Measurements from ENCODE around the gene CD34.

CD34 gene

DNA sequence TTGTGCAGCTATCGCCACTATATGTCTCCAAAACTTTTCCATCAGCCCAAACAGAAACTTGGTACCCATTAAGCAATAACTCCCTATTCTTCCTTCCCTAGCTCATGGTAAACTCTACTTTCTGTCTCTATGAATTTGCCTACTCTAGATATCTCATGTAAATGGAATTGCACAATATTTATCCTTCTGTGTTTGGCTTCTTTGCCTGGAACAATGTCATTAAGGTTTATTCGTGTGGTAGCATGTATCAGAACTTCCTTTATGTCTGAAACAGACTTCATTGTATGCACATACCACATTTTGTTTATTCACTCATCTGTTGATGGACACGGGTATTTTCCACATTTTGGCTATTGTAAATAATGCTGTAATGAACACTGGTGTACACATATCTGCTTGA, 40.7 kb upstream of the CD34 start:
- no peak overlapping the region for H3K4me3 ChIP-seq (ENCODE audit: severe bottlenecking)
- H3K9me3 ChIP-seq (ENCODE audit: severe bottlenecking): no peaks in the 10 kb centered on the region
- no peaks in the 10 kb centered on the region for H3K36me3 ChIP-seq (ENCODE audit: low read depth)
- H3K27ac ChIP-seq (ENCODE audit: poor library complexity, severe bottlenecking): no peak overlapping the region
- ATAC-seq (ENCODE audit: low read depth) (no peak), DNase-seq (ENCODE audit: low spot score) (no peak)
- H3K27me3 ChIP-seq (ENCODE audit: insufficient read depth, poor library complexity, severe bottlenecking): no peaks in the 10 kb centered on the region
- H3K4me1 ChIP-seq (ENCODE audit: insufficient read depth, poor library complexity, severe bottlenecking): no peaks in the 10 kb centered on the region
- TF ChIP-seq, protein P1, sequence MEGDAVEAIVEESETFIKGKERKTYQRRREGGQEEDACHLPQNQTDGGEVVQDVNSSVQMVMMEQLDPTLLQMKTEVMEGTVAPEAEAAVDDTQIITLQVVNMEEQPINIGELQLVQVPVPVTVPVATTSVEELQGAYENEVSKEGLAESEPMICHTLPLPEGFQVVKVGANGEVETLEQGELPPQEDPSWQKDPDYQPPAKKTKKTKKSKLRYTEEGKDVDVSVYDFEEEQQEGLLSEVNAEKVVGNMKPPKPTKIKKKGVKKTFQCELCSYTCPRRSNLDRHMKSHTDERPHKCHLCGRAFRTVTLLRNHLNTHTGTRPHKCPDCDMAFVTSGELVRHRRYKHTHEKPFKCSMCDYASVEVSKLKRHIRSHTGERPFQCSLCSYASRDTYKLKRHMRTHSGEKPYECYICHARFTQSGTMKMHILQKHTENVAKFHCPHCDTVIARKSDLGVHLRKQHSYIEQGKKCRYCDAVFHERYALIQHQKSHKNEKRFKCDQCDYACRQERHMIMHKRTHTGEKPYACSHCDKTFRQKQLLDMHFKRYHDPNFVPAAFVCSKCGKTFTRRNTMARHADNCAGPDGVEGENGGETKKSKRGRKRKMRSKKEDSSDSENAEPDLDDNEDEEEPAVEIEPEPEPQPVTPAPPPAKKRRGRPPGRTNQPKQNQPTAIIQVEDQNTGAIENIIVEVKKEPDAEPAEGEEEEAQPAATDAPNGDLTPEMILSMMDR (IDR thresholded peaks at IDR 0.05; ENCODE audit: poor library complexity, severe bottlenecking): no peak

DNA sequence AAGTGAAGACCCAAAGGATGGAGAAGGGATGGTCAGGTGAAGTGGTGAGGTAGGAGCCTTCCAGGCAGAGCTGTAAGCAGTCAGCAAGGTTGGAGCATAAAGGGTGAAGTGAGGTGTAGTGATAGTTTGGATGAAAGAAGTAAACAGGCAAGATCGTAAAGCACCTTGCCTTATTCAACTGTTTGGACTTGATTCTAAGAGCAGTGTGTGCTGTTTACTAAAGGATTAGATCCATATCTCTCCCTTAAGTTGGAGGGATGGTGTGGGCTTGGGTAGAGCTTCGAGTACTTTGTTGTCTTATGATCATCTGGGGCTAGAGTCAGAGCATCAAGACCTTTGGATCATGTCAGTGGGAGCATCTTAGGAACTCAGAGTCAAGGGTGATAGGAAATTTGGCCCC, 39.8 kb upstream of the CD34 start:
- TF ChIP-seq, protein P1 (IDR thresholded peaks at IDR 0.05; ENCODE audit: poor library complexity, severe bottlenecking): no peak
- H3K9me3 ChIP-seq (ENCODE audit: severe bottlenecking): no peaks in the 10 kb centered on the region
- no peaks in the 10 kb centered on the region for H3K36me3 ChIP-seq (ENCODE audit: low read depth)
- no peak overlapping the region for H3K4me3 ChIP-seq (ENCODE audit: severe bottlenecking)
- H3K27me3 ChIP-seq (ENCODE audit: insufficient read depth, poor library complexity, severe bottlenecking): no peaks in the 10 kb centered on the region
- ATAC-seq (ENCODE audit: low read depth) (no peak), DNase-seq (ENCODE audit: low spot score) (no peak)
- H3K4me1 ChIP-seq (ENCODE audit: insufficient read depth, poor library complexity, severe bottlenecking): no peaks in the 10 kb centered on the region
- H3K27ac ChIP-seq (ENCODE audit: poor library complexity, severe bottlenecking): no peak overlapping the region

DNA sequence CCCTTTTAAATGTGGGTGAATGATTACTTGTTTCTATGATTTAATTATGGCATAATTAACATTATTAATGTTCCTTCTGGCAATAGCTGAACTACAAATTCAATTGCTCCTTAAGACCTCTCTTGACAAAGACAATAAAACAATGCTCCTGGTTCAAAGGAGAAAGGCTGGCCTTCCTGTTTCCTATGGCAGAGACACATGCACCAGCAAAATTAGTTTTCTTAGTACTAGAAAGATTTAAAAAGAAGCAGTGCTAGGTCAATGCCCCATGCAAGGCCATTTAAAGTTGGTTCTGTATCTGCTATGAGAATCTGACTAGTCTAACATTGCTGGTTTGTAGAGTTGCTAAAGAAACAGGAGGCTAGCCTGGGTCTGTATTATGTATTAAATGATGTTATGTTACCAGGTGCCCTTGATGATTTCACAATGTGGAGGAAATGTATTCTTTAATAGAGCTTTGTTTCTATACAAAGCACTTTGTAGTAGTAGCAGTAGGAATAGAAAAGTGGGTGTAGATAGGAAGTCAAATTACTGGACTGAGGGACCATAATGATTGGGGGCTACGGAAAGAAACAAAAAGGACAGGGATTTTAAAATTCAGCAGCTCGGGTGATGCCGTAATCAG, 38.8 kb upstream of the CD34 start:
- Histone ChIP-seq H3K36me3 (ENCODE audit: low read depth) (no peaks in the 10 kb centered on the region), H3K9me3 (ENCODE audit: severe bottlenecking) (no peaks in the 10 kb centered on the region), H3K4me3 (ENCODE audit: severe bottlenecking) (no peak overlapping the region), H3K27me3 (ENCODE audit: insufficient read depth, poor library complexity, severe bottlenecking) (no peaks in the 10 kb centered on the region), H3K27ac (ENCODE audit: poor library complexity, severe bottlenecking) (no peak overlapping the region), H3K4me1 (ENCODE audit: insufficient read depth, poor library complexity, severe bottlenecking) (peaks cover 3% of the 10 kb centered on the region)
- ATAC-seq (ENCODE audit: low read depth): no peak
- TF ChIP-seq, protein P1 (IDR thresholded peaks at IDR 0.05; ENCODE audit: poor library complexity, severe bottlenecking): no peak
- DNase-seq (ENCODE audit: low spot score): no peak

DNA sequence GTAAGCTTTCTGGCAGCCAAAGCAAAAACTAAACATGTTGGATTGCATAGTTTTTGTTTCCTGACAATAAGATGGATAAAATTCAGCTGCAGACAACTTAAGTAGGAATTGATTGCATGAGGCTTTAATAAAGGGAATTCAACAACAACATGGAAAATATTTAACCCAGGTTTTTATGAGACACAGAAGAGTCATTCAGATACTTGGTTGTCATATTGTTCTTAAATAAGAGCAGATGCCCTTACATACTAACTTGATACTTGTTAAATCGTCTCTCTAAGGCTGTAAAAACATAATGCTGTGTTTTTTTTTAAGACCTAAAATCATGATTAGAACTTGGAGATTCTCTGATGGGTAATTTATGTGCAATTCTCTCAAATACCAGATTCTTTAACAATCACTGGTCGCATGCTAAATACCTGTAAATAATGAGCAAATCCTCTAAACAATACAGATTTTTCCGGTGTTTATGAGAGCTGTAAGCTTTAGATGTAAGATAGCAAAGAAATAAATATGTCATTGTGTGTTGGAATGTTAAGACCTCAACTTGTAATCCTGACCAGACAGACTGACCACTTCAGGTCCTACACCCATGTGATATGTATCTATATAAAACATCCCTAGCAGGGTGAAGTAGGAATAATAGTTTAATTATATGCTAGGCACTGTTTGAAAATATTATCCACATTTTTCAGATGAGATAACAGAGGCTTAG, 37.8 kb upstream of the CD34 start:
- Histone ChIP-seq H3K9me3 (ENCODE audit: severe bottlenecking) (no peaks in the 10 kb centered on the region), H3K27ac (ENCODE audit: poor library complexity, severe bottlenecking) (no peak overlapping the region), H3K27me3 (ENCODE audit: insufficient read depth, poor library complexity, severe bottlenecking) (no peaks in the 10 kb centered on the region)

More for the DNA sequence above, 37.8 kb upstream of the CD34 start:
- no peak for DNase-seq (ENCODE audit: low spot score)
- Histone ChIP-seq H3K4me1 (ENCODE audit: insufficient read depth, poor library complexity, severe bottlenecking) (peaks cover 7% of the 10 kb centered on the region), H3K4me3 (ENCODE audit: severe bottlenecking) (no peak overlapping the region), H3K36me3 (ENCODE audit: low read depth) (no peaks in the 10 kb centered on the region)
- TF ChIP-seq, protein P1 (IDR thresholded peaks at IDR 0.05; ENCODE audit: poor library complexity, severe bottlenecking): no peak
- no peak for ATAC-seq (ENCODE audit: low read depth)
